ENCODE data around the gene RCBTB1.

DNA sequence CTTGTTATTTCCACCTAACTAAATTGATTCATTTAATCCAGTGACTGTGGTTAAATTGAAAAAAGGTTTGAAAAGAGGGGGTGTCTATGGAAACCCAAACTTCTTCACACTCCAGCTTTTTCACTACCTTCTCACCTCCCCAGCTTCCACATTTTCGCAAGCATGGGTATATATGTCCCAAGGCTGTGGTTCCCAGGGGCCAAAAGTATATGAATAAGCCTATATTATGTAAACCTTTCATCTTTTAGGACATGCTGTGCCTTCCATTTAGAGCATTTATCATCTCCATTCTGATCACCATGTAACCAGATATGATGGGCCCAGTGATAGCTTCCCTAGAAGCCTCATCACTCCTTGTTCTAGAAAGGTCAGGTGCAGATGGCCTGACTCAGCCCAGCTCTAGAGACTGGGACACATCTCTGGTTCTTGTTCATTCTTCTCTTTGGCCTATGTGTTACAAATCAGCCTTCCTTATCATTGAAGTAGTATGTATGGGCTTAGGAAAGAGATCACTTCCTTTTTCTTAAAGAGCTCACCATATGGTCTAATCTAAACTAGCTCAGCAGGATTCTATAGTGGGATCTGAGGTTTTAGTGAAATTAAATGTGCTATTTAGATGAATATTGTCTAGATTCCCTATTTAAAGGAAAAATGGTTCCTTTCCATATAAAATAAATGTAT is 23.4 kb upstream of the RCBTB1 start:
- TF ChIP-seq EZH2phosphoT487 (IDR thresholded peaks at IDR 0.05; ENCODE audit: borderline replicate concordance, low read depth, low read length), result no peak
- no peak for TF ChIP-seq CTCF (conservative IDR thresholded peaks at IDR 0.05; ENCODE audit: low read length)
